Thoracic aorta (tissue), 2 donors: Measurements from ENCODE around the gene ENTPD2. TPM values are rescaled to one million over a fixed set of nuclear protein-coding genes. Genes with fewer than 3 reads are reported as not detected.

Source experiments
- ATAC-seq: fragments of 150-250 bp; one replicate; pipeline ENCODE4 v1.8.0; 2017; ENCODE audit warnings: low read depth; ENCODE audit not compliant: insufficient number of reproducible peaks, low FRiP score
- DNase-seq: peaks from one replicate; pipeline ENCODE4 v3.0.0-alpha.2; 2020; ENCODE audit warnings: low spot score
- H3K27ac ChIP-seq, 2 donors: fragments of 200-600 bp; sonication (generic); 1 replicate in 1 of 2; 2 replicates in 1 of 2; pipeline ENCODE4 v1.5.1; 2016; ENCODE audit warnings: mild to moderate bottlenecking in 2 of 2, moderate library complexity in 2 of 2
- H3K27me3 ChIP-seq: fragments of 200-600 bp; sonication (generic); replicated peaks from 2 replicates; pipeline ENCODE4 v1.6.0; 2016; ENCODE audit warnings: mild to moderate bottlenecking; ENCODE audit not compliant: insufficient read depth
- H3K36me3 ChIP-seq: fragments of 200-600 bp; sonication (generic); one replicate; pipeline ENCODE4 v1.5.1; 2016
- H3K4me1 ChIP-seq, 2 donors: fragments of 200-600 bp; sonication (generic); 1 replicate in 1 of 2; 2 replicates in 1 of 2; pipeline versions ENCODE4 v1.5.1 to v1.6.0; 2016; ENCODE audit warnings: low read depth in 2 of 2, mild to moderate bottlenecking in 1 of 2; ENCODE audit not compliant: control insufficient read depth in 1 of 2
- H3K4me3 ChIP-seq: fragments of 200-600 bp; sonication (generic); 2 replicates; pipeline ENCODE4 v1.5.1; 2016; ENCODE audit warnings: mild to moderate bottlenecking
- H3K9me3 ChIP-seq: fragments of 200-600 bp; sonication (generic); 2 replicates; pipeline ENCODE4 v1.5.1; 2016
- CTCF ChIP-seq: fragments of 200-600 bp; sonication (generic); IDR thresholded peaks from one replicate; pipeline ENCODE4 v1.5.1; 2019; ENCODE audit warnings: antibody characterized with exemption
- total RNA-seq, 2 donors: library from RNA; depleted of rRNA; stranded (reverse); fragments of >200 nt; gene quantifications; one replicate each; pipeline versions ENCODE4 v1.1.0 to v1.2.3, GENCODE V29; 2016

Gene ENTPD2
- total RNA-seq, 2 donors from 2014 or later, result 0.92 to 0.95 TPM

GRCh38 chr9:137046088-137046787 is 7.6 kb downstream of the ENTPD2 start, which contains the start of gene NPDC1:
TSS of gene NPDC1 (minus strand) at chr9:137046177. CDS start at chr9:137045989, 188 bp downstream.
- TF ChIP-seq CTCF, result peak; percentile 77
- H3K27ac ChIP-seq, result peak within 1 kb of the TSS in 1 of 2 donors; percentile 58
- no peaks in the 10 kb centered on the region for H3K9me3 ChIP-seq
- peak within 1 kb of the TSS; percentile 72 for H3K4me3 ChIP-seq
- H3K4me1 ChIP-seq, result peaks cover 15 to 27% of the 10 kb centered on the region in 2 donors
- no peaks in the 10 kb centered on the region for H3K36me3 ChIP-seq
- no peak for DNase-seq
- ATAC-seq, result no peak
- H3K27me3 ChIP-seq, result peaks cover 14% of the 10 kb centered on the region

GRCh38 chr9:137045294-137046087 is 8.4 kb downstream of the ENTPD2 start:
- DNase-seq (no peak), ATAC-seq (no peak)
- Histone ChIP-seq H3K27ac (peak overlapping the region in 1 of 2 donors; percentile 58), H3K36me3 (no peaks in the 10 kb centered on the region), H3K4me3 (peak overlapping the region; percentile 72), H3K9me3 (no peaks in the 10 kb centered on the region), H3K27me3 (peaks cover 14% of the 10 kb centered on the region), H3K4me1 (peaks cover 15 to 27% of the 10 kb centered on the region in 2 donors)
- no peak for TF ChIP-seq CTCF

GRCh38 chr9:137044502-137045177 is 9.2 kb downstream of the ENTPD2 start:
- no peaks in the 10 kb centered on the region for H3K9me3 ChIP-seq
- no peak for DNase-seq
- peaks cover 4% of the 10 kb centered on the region for H3K36me3 ChIP-seq
- peaks cover 12% of the 10 kb centered on the region for H3K27me3 ChIP-seq
- H3K4me3 ChIP-seq, result peak overlapping the region; percentile 72
- H3K27ac ChIP-seq, result no peak overlapping the region
- no peak for ATAC-seq
- H3K4me1 ChIP-seq, result peaks cover 15 to 27% of the 10 kb centered on the region in 2 donors
- TF ChIP-seq CTCF, result no peak

DNA sequence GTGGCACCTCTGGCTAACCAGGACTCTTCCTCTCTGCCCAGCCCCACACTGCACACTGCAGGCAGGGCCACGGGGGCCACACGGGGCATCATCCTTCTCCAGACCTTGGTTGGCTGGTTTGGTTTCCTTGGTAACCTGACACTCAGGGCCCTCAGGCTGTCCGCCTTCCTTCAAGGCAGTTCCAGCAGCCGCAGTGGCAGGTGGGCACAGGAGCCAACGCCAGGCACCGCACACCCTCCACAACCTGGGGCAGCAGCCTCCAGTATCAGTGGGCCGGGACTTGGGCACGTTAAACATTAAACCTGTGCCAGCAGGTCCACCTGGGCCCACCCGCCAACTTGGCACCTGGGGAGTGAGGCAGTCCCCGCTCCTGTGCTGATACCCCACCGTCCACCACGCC is 9.8 kb downstream of the ENTPD2 start:
- ATAC-seq, result no peak
- H3K27ac ChIP-seq, result no peak overlapping the region
- peaks cover 10% of the 10 kb centered on the region for H3K36me3 ChIP-seq
- H3K4me1 ChIP-seq, result peaks cover 15 to 27% of the 10 kb centered on the region in 2 donors
- H3K27me3 ChIP-seq, result peaks cover 6% of the 10 kb centered on the region
- peak overlapping the region; percentile 72 for H3K4me3 ChIP-seq
- TF ChIP-seq CTCF, result no peak
- no peak for DNase-seq
- H3K9me3 ChIP-seq, result no peaks in the 10 kb centered on the region
